Activated CD8-positive, alpha-beta memory T cell treated with anti-CD3 and anti-CD28 coated beads, Interleukin-2, amount 10 ng/mL, durations not matched to agents 7 days and 5 days (primary cell): ENCODE data around the gene EAPP. TPM values are rescaled to one million over a fixed set of nuclear protein-coding genes. Genes with fewer than 3 reads are reported as not detected.
"Not testable (repeated sequence)": the region's sequence is repeated elsewhere in the genome, so short reads cannot be mapped to it uniquely, and the experiment has no call there.

Experiments used
- ATAC-seq: fragments of 150-1000 bp; cut with Tn5 transposase; one replicate; pipeline ENCODE4 v1.10.0; 2021; ENCODE audit warnings: moderate library complexity
- CTCF ChIA-PET: fragments of 350-600 bp; sonication (Branson Sonifier 250); formaldehyde crosslinking; loops from one replicate; lab custom pipeline; 2021; ENCODE audit warnings: antibody characterized with exemption; lab: Charles Lee
- DNase-seq: peaks from one replicate; pipeline ENCODE4 v3.0.0-alpha.2; 2020
- H3K27ac Mint-ChIP-seq: one replicate; pipeline ENCODE4 v1.8.0; 2021; ENCODE audit warnings: mild to moderate bottlenecking, mixed read lengths
- H3K27me3 Mint-ChIP-seq: one replicate; pipeline ENCODE4 v1.8.0; 2021; ENCODE audit warnings: mixed read lengths
- H3K36me3 Mint-ChIP-seq: one replicate; pipeline ENCODE4 v1.8.0; 2021; ENCODE audit warnings: mild to moderate bottlenecking, mixed read lengths
- H3K4me1 Mint-ChIP-seq: one replicate; pipeline ENCODE4 v1.8.0; 2021; ENCODE audit warnings: mixed read lengths
- H3K4me3 Mint-ChIP-seq: one replicate; pipeline ENCODE4 v1.8.0; 2021; ENCODE audit warnings: mild to moderate bottlenecking, moderate library complexity, mixed read lengths
- H3K9me3 Mint-ChIP-seq: one replicate; pipeline ENCODE4 v1.8.0; 2022; ENCODE audit warnings: low read depth, mixed read lengths
- total RNA-seq, 2 experiments: library from RNA; stranded (reverse); gene quantifications; one replicate each; pipeline ENCODE4 v1.2.3, GENCODE V29; 2021

The EAPP gene
- total RNA-seq, 2 experiments from 2014 or later: 25.2 to 29.8 TPM

DNA sequence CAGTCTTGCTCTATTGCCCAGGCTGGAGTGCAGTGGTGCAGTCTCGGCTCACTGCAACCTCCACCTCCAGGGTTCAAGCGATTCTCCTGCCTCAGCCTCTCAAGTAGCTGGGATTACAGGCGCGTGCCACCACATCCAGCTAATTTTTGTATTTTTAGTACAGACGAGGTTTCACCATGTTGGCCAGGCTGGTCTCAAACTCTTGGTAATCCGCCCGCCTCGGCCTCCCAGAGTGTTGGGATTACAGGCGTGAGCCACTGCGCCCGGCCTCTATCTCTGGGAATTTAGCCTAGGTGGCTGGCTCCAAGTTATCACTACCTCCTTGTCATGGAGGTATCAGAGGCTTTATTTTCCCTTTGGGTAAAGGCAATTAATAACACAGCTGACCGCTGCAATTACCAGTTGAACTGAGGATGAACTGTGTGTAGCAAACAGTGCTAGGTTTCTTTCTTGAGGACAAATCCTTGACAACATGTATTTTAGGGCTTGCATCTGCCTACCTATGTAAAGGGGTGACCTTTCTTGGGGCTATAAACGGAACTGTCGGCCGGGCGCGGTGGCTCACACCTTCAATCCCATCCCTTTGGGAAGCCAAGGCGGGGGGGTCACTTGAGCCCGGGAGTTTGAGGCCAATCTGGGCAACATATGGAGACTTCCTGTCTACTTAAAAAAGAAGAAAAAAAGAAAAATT lies 9.9 kb upstream of the EAPP start:
- DNase-seq, H3K36me3 Mint-ChIP-seq, H3K27me3 Mint-ChIP-seq, ATAC-seq, H3K9me3 Mint-ChIP-seq, H3K27ac Mint-ChIP-seq, H3K4me3 Mint-ChIP-seq, CTCF ChIA-PET: not testable (repeated sequence)
- H3K4me1 Mint-ChIP-seq: peaks cover 15% of the 10 kb centered on the region

GRCh38 chr14:34548472-34548981 lies 9.0 kb upstream of the EAPP start:
- ATAC-seq (no peak), DNase-seq (no peak)
- CTCF ChIA-PET: no interaction called here
- Mint-ChIP-seq H3K36me3 (no peaks in the 10 kb centered on the region), H3K4me3 (no peak overlapping the region), H3K27ac (no peak overlapping the region), H3K27me3 (no peaks in the 10 kb centered on the region), H3K9me3 (no peaks in the 10 kb centered on the region), H3K4me1 (peaks cover 10% of the 10 kb centered on the region)

- H3K4me1 Mint-ChIP-seq, H3K36me3 Mint-ChIP-seq, H3K27ac Mint-ChIP-seq, H3K27me3 Mint-ChIP-seq, CTCF ChIA-PET, H3K4me3 Mint-ChIP-seq, H3K9me3 Mint-ChIP-seq, DNase-seq: not testable (repeated sequence)
- peak; percentile 67 for ATAC-seq
These were observed 7.6 kb upstream of the EAPP start for GRCh38 chr14:34547136-34547520.

- not testable (repeated sequence) for H3K36me3 Mint-ChIP-seq
These were observed 7.0 kb upstream of the EAPP start for GRCh38 chr14:34546272-34547135.

DNA sequence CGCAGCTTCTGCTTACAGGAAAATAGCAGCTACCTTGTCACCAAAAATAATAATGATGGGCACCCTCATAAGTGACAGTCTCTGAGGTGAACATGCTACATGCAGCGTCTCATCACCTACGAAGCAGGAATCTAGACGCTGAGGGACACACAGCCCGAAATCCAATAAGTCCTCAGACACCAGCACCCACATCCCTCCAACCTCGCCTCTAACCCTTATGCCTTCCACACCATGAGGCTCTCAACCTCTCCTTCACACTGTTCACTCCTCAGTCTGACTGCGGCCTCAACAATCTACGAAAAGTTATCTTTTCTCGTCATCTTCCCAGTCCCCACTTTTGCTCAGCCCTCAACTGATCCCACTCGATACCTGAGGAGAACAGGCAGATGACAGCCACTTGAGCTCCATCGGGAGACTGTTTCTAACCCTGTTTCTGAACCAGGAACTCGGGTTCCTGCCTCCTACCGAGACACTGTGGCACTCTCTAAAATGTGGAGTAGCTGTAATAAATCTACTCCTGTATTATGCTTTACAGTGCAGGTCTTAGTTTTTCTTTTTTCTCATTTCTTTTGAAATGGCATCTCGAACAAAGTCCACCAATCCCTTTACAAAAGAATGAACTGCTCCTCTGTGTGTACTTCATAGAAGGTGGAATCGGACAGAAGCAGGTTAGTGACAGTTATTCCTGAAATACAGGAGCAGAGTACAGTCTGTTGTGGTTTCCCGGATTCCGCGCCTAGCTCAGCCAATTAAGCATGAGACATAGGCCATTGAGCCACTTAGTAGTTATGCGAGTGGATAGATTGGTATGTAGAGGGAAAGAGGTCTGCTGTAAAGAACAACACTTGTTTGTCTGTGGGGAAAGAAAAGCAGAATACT lies 919 bp upstream of the EAPP start:
- H3K27me3 Mint-ChIP-seq, DNase-seq, ATAC-seq, H3K9me3 Mint-ChIP-seq, H3K36me3 Mint-ChIP-seq, CTCF ChIA-PET: not testable (repeated sequence)
- H3K4me3 Mint-ChIP-seq: peak overlapping the region; percentile 99
- peak overlapping the region; percentile 100 for H3K27ac Mint-ChIP-seq
- H3K4me1 Mint-ChIP-seq: peaks cover 23% of the 10 kb centered on the region

More at GRCh38 chr14:34546272-34547135, 7.0 kb upstream of the EAPP start:
- DNase-seq, H3K9me3 Mint-ChIP-seq, H3K27me3 Mint-ChIP-seq, H3K27ac Mint-ChIP-seq, H3K4me1 Mint-ChIP-seq, CTCF ChIA-PET, H3K4me3 Mint-ChIP-seq: not testable (repeated sequence)
- ATAC-seq: peak; percentile 69

DNA sequence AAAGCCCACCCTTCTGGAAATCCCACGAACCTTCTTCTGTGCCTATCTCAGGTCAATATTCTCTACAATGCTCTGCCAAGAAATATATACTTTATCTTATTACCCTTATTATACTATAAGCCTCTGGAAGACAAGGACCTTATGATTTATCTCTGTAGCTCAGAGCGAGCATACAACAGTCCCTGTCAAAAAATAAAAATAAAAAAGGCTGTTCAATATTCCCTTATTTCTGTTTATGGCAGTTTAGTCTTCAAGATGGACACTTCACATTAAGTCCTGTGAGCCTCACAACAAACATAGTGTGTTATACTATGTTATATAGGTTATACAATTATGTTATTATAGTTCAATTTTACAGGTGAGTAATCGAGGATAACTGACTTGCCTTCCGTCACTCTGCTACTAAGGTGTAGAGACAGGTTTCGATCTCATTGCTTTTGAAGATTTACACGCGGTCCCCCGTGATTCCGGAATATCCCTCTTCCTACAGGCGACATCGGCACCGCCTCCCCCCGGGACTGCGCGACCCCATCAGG lies 562 bp downstream of the EAPP start:
- H3K4me1 Mint-ChIP-seq: peaks cover 23% of the 10 kb centered on the region
- ATAC-seq: no peak
- no peak for DNase-seq
- peaks cover 7% of the 10 kb centered on the region for H3K36me3 Mint-ChIP-seq
- H3K9me3 Mint-ChIP-seq: no peaks in the 10 kb centered on the region
- CTCF ChIA-PET: no interaction called here
- no peaks in the 10 kb centered on the region for H3K27me3 Mint-ChIP-seq
- peak overlapping the region; percentile 99 for H3K4me3 Mint-ChIP-seq
- H3K27ac Mint-ChIP-seq: peak overlapping the region; percentile 100

- Mint-ChIP-seq H3K4me3 (peak overlapping the region; percentile 99), H3K36me3 (peaks cover 12% of the 10 kb centered on the region), H3K27ac (peak overlapping the region; percentile 100), H3K4me1 (peaks cover 23% of the 10 kb centered on the region)
- H3K9me3 Mint-ChIP-seq, CTCF ChIA-PET, DNase-seq, H3K27me3 Mint-ChIP-seq, ATAC-seq: not testable (repeated sequence)
These were observed 1.4 kb downstream of the EAPP start for GRCh38 chr14:34538096-34538495.

- peaks cover 12% of the 10 kb centered on the region for H3K36me3 Mint-ChIP-seq
- CTCF ChIA-PET: no interaction called here
- peaks cover 23% of the 10 kb centered on the region for H3K4me1 Mint-ChIP-seq
- DNase-seq: no peak
- H3K27ac Mint-ChIP-seq: peak overlapping the region; percentile 24
- no peak for ATAC-seq
- no peak overlapping the region for H3K4me3 Mint-ChIP-seq
- no peaks in the 10 kb centered on the region for H3K27me3 Mint-ChIP-seq
- no peaks in the 10 kb centered on the region for H3K9me3 Mint-ChIP-seq
These were observed 1.9 kb downstream of the EAPP start for GRCh38 chr14:34537677-34538009.

GRCh38 chr14:34536951-34537676 lies 2.4 kb downstream of the EAPP start:
- H3K27ac Mint-ChIP-seq: no peak overlapping the region
- H3K4me1 Mint-ChIP-seq: peaks cover 23% of the 10 kb centered on the region
- no peaks in the 10 kb centered on the region for H3K27me3 Mint-ChIP-seq
- H3K9me3 Mint-ChIP-seq: no peaks in the 10 kb centered on the region
- H3K36me3 Mint-ChIP-seq: peaks cover 15% of the 10 kb centered on the region
- CTCF ChIA-PET: no interaction called here
- ATAC-seq (no peak), DNase-seq (no peak)
- H3K4me3 Mint-ChIP-seq: no peak overlapping the region

DNA sequence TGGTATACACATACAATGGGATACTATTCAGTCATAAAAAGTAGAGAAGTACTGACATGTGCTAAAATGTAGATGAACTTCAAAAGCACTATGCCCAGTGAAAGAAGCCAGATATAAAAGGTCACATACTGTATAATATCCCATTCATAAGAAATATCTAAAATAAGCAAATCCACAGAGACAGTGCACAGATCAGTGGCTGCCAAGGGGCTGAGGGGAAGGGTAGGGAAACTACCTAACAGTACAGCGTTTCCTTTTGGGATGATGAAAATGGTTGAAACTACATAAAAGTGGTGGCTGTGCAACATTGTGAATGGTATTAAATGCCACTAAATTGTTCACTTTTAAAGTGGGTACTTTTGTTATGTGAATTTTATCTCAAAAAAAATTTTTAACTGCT lies 11.9 kb downstream of the EAPP start:
- H3K4me3 Mint-ChIP-seq: no peak overlapping the region
- no peak for ATAC-seq

DNA sequence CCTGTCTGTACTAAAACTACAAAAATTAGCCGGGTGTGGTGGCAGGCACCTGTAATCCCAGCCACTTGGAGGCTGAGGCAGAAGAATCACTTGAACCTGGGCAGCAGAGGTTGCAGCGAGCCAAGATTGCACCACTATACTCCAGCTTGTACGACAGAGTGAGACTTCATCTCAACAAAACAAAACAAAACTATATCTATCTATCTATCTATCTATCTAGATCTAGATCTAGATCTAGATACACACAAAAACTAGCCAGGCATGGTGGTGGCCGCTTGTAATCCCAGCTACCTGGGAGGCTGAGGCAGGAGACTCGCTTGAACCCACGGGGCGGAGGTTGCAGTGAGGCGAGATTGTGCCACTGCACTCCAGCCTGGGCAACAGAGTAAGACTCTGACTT lies 15.3 kb downstream of the EAPP start:
- CTCF ChIA-PET, H3K27ac Mint-ChIP-seq, H3K4me1 Mint-ChIP-seq, ATAC-seq, H3K27me3 Mint-ChIP-seq, DNase-seq, H3K4me3 Mint-ChIP-seq, H3K9me3 Mint-ChIP-seq: not testable (repeated sequence)
- H3K36me3 Mint-ChIP-seq: peaks cover 40% of the 10 kb centered on the region

More for the DNA sequence above, 11.9 kb downstream of the EAPP start:
- H3K9me3 Mint-ChIP-seq: no peaks in the 10 kb centered on the region
- peaks cover 2% of the 10 kb centered on the region for H3K4me1 Mint-ChIP-seq
- no peak overlapping the region for H3K27ac Mint-ChIP-seq
- H3K27me3 Mint-ChIP-seq: no peaks in the 10 kb centered on the region
- CTCF ChIA-PET: no interaction called here
- no peak for DNase-seq
- peaks cover 31% of the 10 kb centered on the region for H3K36me3 Mint-ChIP-seq

- H3K4me1 Mint-ChIP-seq: peaks cover 2% of the 10 kb centered on the region
- DNase-seq: no peak
- no peaks in the 10 kb centered on the region for H3K9me3 Mint-ChIP-seq
- H3K27me3 Mint-ChIP-seq: no peaks in the 10 kb centered on the region
- no peak for ATAC-seq
- H3K4me3 Mint-ChIP-seq: no peak overlapping the region
- H3K36me3 Mint-ChIP-seq: peaks cover 48% of the 10 kb centered on the region
- CTCF ChIA-PET: interaction anchor here (0.5 kb wide), 1 partner anchor 75 kb away, joined by 4 read pairs; no protein-coding TSS in a partner anchor
- H3K27ac Mint-ChIP-seq: no peak overlapping the region
These were observed 17.0 kb downstream of the EAPP start for GRCh38 chr14:34522496-34522895.
